DOHH2 (cell line): ENCODE data around the gene PTMS.

Source experiments
- H3F3A ChIP-seq: fragments of 200-600 bp; sonication (generic), shearing (Covaris generic); 2 replicates; pipeline ENCODE4 v1.6.0; 2016; ENCODE audit warnings: antibody characterized with exemption, mild to moderate bottlenecking; ENCODE audit not compliant: control insufficient read depth, insufficient read depth
- H3K27ac ChIP-seq: fragments of 200-600 bp; sonication (generic); 2 replicates; pipeline ENCODE4 v1.5.1; 2014; ENCODE audit warnings: low read depth, mild to moderate bottlenecking, low read length, moderate library complexity
- H3K27me3 ChIP-seq: fragments of 200-600 bp; sonication (generic); 2 replicates; pipeline ENCODE4 v1.6.1; 2014; ENCODE audit warnings: mild to moderate bottlenecking, low read length, mixed read lengths; ENCODE audit not compliant: control insufficient read depth
- H3K36me3 ChIP-seq: fragments of 200-600 bp; sonication (generic); 2 replicates; pipeline ENCODE4 v1.6.1; 2014; ENCODE audit warnings: mild to moderate bottlenecking, low read length, moderate library complexity, mixed read lengths; ENCODE audit not compliant: control insufficient read depth
- H3K4me1 ChIP-seq: fragments of 200-600 bp; sonication (generic); 2 replicates; pipeline ENCODE4 v1.6.1; 2014; ENCODE audit warnings: mild to moderate bottlenecking, low read length, mixed read lengths; ENCODE audit not compliant: control insufficient read depth
- H3K4me2 ChIP-seq: fragments of 200-600 bp; sonication (generic); 2 replicates; pipeline ENCODE4 v1.6.0; 2014; ENCODE audit warnings: mild to moderate bottlenecking, low read length, moderate library complexity
- H3K4me3 ChIP-seq: fragments of 200-600 bp; sonication (generic); 2 replicates; pipeline ENCODE4 v1.5.1; 2014; ENCODE audit warnings: mild to moderate bottlenecking, low read length, mixed read lengths
- H3K79me2 ChIP-seq: fragments of 200-600 bp; sonication (generic); 2 replicates; pipeline ENCODE4 v1.6.1; 2014; ENCODE audit warnings: mild to moderate bottlenecking, low read length, mixed read lengths; ENCODE audit not compliant: control insufficient read depth
- H3K9me2 ChIP-seq: fragments of 200-600 bp; sonication (generic); replicated peaks from 2 replicates; pipeline ENCODE4 v1.6.1; 2014; ENCODE audit warnings: mild to moderate bottlenecking, low read length, mixed read lengths; ENCODE audit not compliant: control insufficient read depth
- H3K9me3 ChIP-seq: fragments of 200-600 bp; sonication (generic); 2 replicates; pipeline ENCODE4 v1.6.1; 2014; ENCODE audit warnings: antibody characterized with exemption, low read length, mixed read lengths; ENCODE audit not compliant: control insufficient read depth, insufficient read depth
- H4K20me1 ChIP-seq: fragments of 200-600 bp; sonication (generic); 2 replicates; pipeline ENCODE4 v1.6.0; 2014; ENCODE audit warnings: low read depth, mild to moderate bottlenecking, antibody characterized with exemption, low read length, moderate library complexity; ENCODE audit not compliant: control insufficient read depth, insufficient read depth
- EZH2phosphoT487 ChIP-seq: fragments of 200-600 bp; sonication (generic); IDR thresholded peaks from 2 replicates; pipeline ENCODE4 v1.6.1; 2017; ENCODE audit warnings: borderline replicate concordance, mild to moderate bottlenecking, antibody characterized with exemption, low read length, moderate library complexity, mixed read lengths
- TF ChIP-seq, protein P1 (sequence below): fragments of 200-600 bp; sonication (generic); IDR thresholded peaks from one replicate; pipeline ENCODE4 v1.5.1; 2014; ENCODE audit warnings: antibody characterized with exemption, mild to moderate bottlenecking, low read depth, low read length; ENCODE audit not compliant: poor library complexity, severe bottlenecking

PTMS gene

DNA sequence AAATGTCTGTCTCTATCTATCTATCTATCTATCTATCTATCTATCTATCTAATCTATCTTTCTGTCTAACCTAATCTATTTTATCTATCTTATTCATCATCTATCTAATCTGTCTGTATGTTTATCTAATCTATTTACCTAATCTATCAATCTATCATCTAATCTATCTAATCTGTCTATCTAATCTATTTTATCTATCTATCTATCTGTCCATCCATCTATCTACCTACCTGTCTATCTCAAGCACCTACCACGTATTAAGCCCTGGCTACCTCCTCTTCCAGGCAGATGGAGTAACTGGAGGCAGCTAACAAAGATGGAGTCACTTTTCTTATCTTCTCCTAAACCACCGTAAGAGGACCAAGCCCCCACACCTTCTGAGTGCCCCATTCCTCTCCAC lies 28.9 kb downstream of the PTMS start:
- Histone ChIP-seq H3K27ac (no peak overlapping the region), H3K79me2 (no peaks in the 10 kb centered on the region), H3K4me1 (peaks cover 13% of the 10 kb centered on the region), H4K20me1 (no peaks in the 10 kb centered on the region), H3F3A (no peaks in the 10 kb centered on the region), H3K9me2 (no peaks in the 10 kb centered on the region), H3K9me3 (no peaks in the 10 kb centered on the region), H3K4me2 (no peak overlapping the region), H3K4me3 (no peak overlapping the region), H3K27me3 (peaks cover 36% of the 10 kb centered on the region), H3K36me3 (no peaks in the 10 kb centered on the region)
- TF ChIP-seq, protein P1, sequence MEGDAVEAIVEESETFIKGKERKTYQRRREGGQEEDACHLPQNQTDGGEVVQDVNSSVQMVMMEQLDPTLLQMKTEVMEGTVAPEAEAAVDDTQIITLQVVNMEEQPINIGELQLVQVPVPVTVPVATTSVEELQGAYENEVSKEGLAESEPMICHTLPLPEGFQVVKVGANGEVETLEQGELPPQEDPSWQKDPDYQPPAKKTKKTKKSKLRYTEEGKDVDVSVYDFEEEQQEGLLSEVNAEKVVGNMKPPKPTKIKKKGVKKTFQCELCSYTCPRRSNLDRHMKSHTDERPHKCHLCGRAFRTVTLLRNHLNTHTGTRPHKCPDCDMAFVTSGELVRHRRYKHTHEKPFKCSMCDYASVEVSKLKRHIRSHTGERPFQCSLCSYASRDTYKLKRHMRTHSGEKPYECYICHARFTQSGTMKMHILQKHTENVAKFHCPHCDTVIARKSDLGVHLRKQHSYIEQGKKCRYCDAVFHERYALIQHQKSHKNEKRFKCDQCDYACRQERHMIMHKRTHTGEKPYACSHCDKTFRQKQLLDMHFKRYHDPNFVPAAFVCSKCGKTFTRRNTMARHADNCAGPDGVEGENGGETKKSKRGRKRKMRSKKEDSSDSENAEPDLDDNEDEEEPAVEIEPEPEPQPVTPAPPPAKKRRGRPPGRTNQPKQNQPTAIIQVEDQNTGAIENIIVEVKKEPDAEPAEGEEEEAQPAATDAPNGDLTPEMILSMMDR: no peak
- TF ChIP-seq EZH2phosphoT487: no peak

DNA sequence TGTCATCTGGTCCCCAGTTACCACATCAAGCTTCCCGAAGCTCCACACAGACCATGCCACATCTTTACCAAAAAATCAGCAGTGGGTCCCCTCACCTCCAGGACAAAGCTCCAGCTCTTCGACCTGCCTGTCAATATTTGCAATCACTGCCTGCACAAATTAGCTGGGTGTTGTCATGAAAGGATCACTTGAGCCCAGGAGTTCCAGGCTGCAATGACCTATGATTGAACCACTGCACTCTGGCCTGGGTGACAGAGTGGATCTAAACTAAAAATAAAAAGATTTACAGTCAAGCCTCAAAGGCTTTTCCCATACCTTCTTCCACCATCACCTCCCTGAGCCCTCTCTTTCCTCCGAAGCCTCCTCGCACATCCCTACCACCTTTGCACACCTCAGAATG lies 30.4 kb downstream of the PTMS start:
- H3K9me2 ChIP-seq: no peaks in the 10 kb centered on the region
- no peak overlapping the region for H3K27ac ChIP-seq
- H3K9me3 ChIP-seq: no peaks in the 10 kb centered on the region
- H3K4me2 ChIP-seq: no peak overlapping the region
- H3K4me3 ChIP-seq: no peak overlapping the region
- H3F3A ChIP-seq: no peaks in the 10 kb centered on the region
- peaks cover 31% of the 10 kb centered on the region for H3K27me3 ChIP-seq
- H3K4me1 ChIP-seq: peaks cover 13% of the 10 kb centered on the region
- no peak for TF ChIP-seq EZH2phosphoT487
- TF ChIP-seq, protein P1: no peak
- H3K79me2 ChIP-seq: no peaks in the 10 kb centered on the region
- no peaks in the 10 kb centered on the region for H4K20me1 ChIP-seq
- H3K36me3 ChIP-seq: no peaks in the 10 kb centered on the region

DNA sequence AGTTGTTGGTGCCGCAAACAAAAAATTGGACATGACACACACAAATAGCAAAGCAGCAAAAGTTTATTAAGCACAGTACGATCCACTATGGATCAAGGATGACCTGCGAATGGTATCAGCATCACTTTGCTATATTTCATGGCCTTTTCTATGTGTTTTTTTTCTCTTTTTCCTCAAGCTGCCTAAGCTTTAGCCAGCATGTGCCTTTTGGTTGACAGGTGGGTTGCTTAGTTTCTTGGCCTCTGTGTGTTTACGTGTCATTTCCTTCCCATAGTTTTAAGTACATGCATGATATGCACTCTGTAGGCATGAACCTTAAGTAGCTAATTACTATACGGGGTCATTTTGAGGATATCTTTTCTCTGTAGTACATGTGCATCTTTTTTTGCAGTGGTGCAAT lies 33.0 kb downstream of the PTMS start:
- Histone ChIP-seq H3K36me3 (no peaks in the 10 kb centered on the region), H3K27ac (no peak overlapping the region), H3K4me1 (no peaks in the 10 kb centered on the region), H3F3A (no peaks in the 10 kb centered on the region), H3K79me2 (no peaks in the 10 kb centered on the region), H3K27me3 (peaks cover 13% of the 10 kb centered on the region), H3K9me3 (no peaks in the 10 kb centered on the region), H3K9me2 (no peaks in the 10 kb centered on the region), H3K4me2 (no peak overlapping the region), H4K20me1 (no peaks in the 10 kb centered on the region), H3K4me3 (no peak overlapping the region)
- TF ChIP-seq, protein P1: no peak
- no peak for TF ChIP-seq EZH2phosphoT487

DNA sequence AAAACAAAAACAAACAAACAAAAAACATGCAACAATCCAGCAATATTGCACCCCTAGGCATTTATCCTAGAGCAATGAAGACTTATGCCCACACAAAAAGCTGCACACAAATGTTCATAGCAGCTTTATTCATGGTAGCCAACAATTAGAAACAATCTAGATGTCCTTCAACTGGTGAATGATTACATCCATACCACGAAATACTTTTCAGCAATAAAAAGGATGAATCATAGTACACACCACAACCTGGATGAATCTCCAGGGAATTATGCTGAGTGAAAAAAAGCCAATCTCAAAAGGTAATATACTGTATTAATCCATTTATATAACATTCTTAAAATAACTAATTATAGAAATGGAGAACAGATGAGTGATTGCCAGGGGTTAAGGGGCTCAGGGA lies 41.0 kb downstream of the PTMS start:
- Histone ChIP-seq H3F3A (no peaks in the 10 kb centered on the region), H3K4me3 (no peak overlapping the region), H3K27ac (no peak overlapping the region), H3K4me1 (peaks cover 1% of the 10 kb centered on the region), H4K20me1 (no peaks in the 10 kb centered on the region), H3K79me2 (no peaks in the 10 kb centered on the region), H3K27me3 (peaks cover 5% of the 10 kb centered on the region), H3K4me2 (no peak overlapping the region), H3K9me2 (no peaks in the 10 kb centered on the region), H3K36me3 (no peaks in the 10 kb centered on the region), H3K9me3 (no peaks in the 10 kb centered on the region)
- TF ChIP-seq, protein P1: no peak
- TF ChIP-seq EZH2phosphoT487: no peak
